Heart right ventricle (tissue), 16 donors: ENCODE data around the gene WDR18. TPM values are rescaled to one million over a fixed set of nuclear protein-coding genes. Genes with fewer than 3 reads are reported as not detected.

Experiments used
- ATAC-seq, 8 donors: fragments of 200-7000 bp; cut with Tn5 transposase; one replicate each; pipeline ENCODE4 v1.9.1; 2020; ENCODE audit warnings: mild to moderate bottlenecking in 8 of 8, moderate library complexity in 8 of 8, moderate number of reproducible peaks in 1 of 8
- DNase-seq, 2 donors: peaks; one replicate each; pipeline ENCODE4 v3.0.0-alpha.2; 2020
- H3K27ac ChIP-seq, 10 donors: fragments of 200-600 bp; sonication (generic) in 2 of 10; one replicate each; pipeline versions ENCODE4 v1.5.0 to v1.8.0; 2020 to 2022; ENCODE audit warnings: mild to moderate bottlenecking in 3 of 10
- H3K27me3 ChIP-seq, 7 donors: fragments of 200-600 bp; one replicate each; pipeline ENCODE4 v1.8.0; 2021 to 2022; ENCODE audit warnings: mild to moderate bottlenecking in 2 of 7
- H3K36me3 ChIP-seq, 9 donors: fragments of 200-600 bp; sonication (generic) in 1 of 9; one replicate each; pipeline versions ENCODE4 v1.5.0 to v1.8.0; 2020 to 2022; ENCODE audit warnings: mild to moderate bottlenecking in 2 of 9
- H3K4me1 ChIP-seq, 9 donors: fragments of 200-600 bp; sonication (generic) in 1 of 9; one replicate each; pipeline versions ENCODE4 v1.5.0 to v1.8.0; 2020 to 2022; ENCODE audit warnings: mild to moderate bottlenecking in 4 of 9
- H3K4me3 ChIP-seq, 10 donors: fragments of 200-600 bp; sonication (generic) in 2 of 10; one replicate each; pipeline versions ENCODE4 v1.5.0 to v1.8.0; 2020 to 2022; ENCODE audit warnings: mild to moderate bottlenecking in 7 of 10, moderate library complexity in 2 of 10
- H3K9me3 ChIP-seq, 11 donors: fragments of 200-600 bp in 10 of 11; sonication (generic) in 2 of 11; one replicate each; pipeline versions ENCODE4 v1.5.0 to v1.8.0; 2013 to 2022; ENCODE audit warnings: mild to moderate bottlenecking in 2 of 11, control low read depth in 1 of 11, moderate library complexity in 1 of 11
- WGBS, 2 donors: extraction: QIAGEN DNeasy Blood & Tissue Kit; methylation state at CpG; one replicate each; pipeline ENCODE4 v1.1.7; 2013; ENCODE audit warnings: inconsistent platforms in 1 of 2; 5-methylcytosine and 5-hydroxymethylcytosine counted together
- intact Hi-C, 10 donors: fragments of 100-400 bp; cut with DNase I; formaldehyde crosslinking; loops; one replicate each; pipeline versions ENCODE4 v1.11.1 to v1.14.2; 2022
- polyA plus RNA-seq, 2 donors: library from polyadenylated mRNA; stranded (reverse); fragments of 200-250 nt; gene quantifications; one replicate each; pipeline ENCODE4 v1.2.3, GENCODE V29; 2013
- total RNA-seq, 10 donors: library from RNA; stranded (reverse); fragmentation: NEBNext Ultra II Directional in 3 of 10; extraction: Animal tissue kit (Norgen Biotek cat#: 25700) in 3 of 10; gene quantifications; one replicate each; pipeline versions ENCODE4 v1.2.1 to v1.2.4, GENCODE V29; 2021 to 2023
- TF ChIP-seq, protein P1 (sequence below), 9 donors: fragments of 200-600 bp; sonication (generic) in 2 of 9; IDR thresholded peaks; one replicate each; pipeline versions ENCODE4 v1.5.0 to v1.8.0; 2021 to 2022; ENCODE audit warnings: antibody characterized with exemption in 9 of 9, mild to moderate bottlenecking in 5 of 9, moderate library complexity in 1 of 9
- donor health status: Arrhythmogenic right ventricular cardiomyopathy.
- donor health status: ischemic (EF 13 %, LVEDD 7.1; RV severe dilation, severe dysfunction).
- donor health status: healthy with polysubstance abuse.
- donor health status: DM: no; HTN: yes; CAD: no.
- donor health status: DM: no; HTN: no; CAD: no.
- donor health status: ischemic (EF 25% LVEDD 6.9; RV normal size, moderate dysfunction).
- donor health status: ischemic (EF 25% LVEDD 5.7; RV mildly dilated, moderate dysfunction).
- donor health status: healthy.
- donor health status: DM: yes; HTN: yes; CAD: no.
- donor health status: Ischemic cardiomyopathy.
- donor health status: ischemic (EF 35%, LVEDD 5.7; RV mildly dilated, moderate dysfunction).
- donor health status: nonischemic (EF 11% LVEDD 7.7; RV severe dilation, severe dysfunction).
- donor health status: DM: yes; HTN: yes; CAD: no.
- donor health status: PGD.
- donor health status: ischemic (EF 29% LVEDD 5.4; RV normal size, mild dysfunction).
- donor health status: nonischemic (EF 23%, LVEDD 6.1; RV moderate dilation, normal function).

The WDR18 gene
- total and polyA plus RNA-seq, 12 donors, result 17.3 to 66.4 (median 21.0) TPM

DNA sequence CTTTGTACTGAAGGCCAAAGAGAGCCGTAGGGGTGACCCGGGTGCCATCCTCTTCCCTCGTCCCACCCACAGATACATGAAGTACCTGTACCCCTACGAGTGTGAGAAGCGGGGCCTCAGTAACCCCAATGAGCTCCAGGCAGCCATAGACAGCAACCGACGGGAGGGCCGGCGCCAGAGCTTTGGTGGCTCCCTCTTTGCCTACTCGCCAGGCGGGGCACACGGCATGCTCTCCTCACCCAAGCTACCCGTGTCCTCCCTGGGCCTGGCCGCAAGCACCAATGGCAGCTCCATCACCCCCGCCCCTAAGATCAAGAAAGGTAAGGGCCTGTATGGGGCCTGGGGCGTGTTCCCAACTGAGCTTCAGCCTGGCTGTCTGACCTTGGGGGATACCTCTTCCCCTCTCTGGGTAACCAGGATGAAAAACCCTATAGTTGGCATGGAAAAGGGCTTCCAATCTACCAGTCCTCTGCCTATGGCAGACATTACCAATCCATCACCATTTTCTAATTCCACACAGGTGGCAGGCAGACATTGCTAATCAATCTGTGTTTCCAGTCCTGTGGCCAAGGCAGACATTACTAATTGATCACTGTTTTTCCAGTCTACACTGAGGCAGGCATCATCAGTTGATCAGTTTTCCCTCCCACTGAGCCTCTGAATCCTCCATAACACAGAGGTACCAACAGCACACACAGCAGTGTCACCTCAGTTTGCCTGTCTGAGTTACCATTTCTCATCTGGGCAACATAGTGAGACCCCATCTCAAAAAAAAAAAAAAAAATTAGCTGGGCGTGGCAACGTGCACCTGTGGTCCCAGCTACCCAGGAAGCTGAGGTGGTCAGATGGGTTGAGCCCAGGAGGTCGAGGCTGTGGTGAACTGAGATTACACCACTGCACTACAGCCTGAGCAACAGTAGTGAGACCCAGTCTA lies 19.1 kb upstream of the WDR18 start:
- TF ChIP-seq, protein P1, sequence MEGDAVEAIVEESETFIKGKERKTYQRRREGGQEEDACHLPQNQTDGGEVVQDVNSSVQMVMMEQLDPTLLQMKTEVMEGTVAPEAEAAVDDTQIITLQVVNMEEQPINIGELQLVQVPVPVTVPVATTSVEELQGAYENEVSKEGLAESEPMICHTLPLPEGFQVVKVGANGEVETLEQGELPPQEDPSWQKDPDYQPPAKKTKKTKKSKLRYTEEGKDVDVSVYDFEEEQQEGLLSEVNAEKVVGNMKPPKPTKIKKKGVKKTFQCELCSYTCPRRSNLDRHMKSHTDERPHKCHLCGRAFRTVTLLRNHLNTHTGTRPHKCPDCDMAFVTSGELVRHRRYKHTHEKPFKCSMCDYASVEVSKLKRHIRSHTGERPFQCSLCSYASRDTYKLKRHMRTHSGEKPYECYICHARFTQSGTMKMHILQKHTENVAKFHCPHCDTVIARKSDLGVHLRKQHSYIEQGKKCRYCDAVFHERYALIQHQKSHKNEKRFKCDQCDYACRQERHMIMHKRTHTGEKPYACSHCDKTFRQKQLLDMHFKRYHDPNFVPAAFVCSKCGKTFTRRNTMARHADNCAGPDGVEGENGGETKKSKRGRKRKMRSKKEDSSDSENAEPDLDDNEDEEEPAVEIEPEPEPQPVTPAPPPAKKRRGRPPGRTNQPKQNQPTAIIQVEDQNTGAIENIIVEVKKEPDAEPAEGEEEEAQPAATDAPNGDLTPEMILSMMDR (IDR thresholded peaks at IDR 0.05), result no peak
- Histone ChIP-seq H3K4me3 (no peak overlapping the region), H3K27ac (no peak overlapping the region), H3K27me3 (no peaks in the 10 kb centered on the region), H3K4me1 (no peaks in the 10 kb centered on the region), H3K9me3 (peaks cover 0 to 5% (median 0%) of the 10 kb centered on the region in 11 donors), H3K36me3 (peaks cover 0 to 78% (median 20%) of the 10 kb centered on the region in 9 donors)
- ATAC-seq (no peak), DNase-seq (no peak)
- intact Hi-C loops, result no loop called here
- 99% methylated on average over 19 of the region's 19 CpGs for WGBS, 2 donors

DNA sequence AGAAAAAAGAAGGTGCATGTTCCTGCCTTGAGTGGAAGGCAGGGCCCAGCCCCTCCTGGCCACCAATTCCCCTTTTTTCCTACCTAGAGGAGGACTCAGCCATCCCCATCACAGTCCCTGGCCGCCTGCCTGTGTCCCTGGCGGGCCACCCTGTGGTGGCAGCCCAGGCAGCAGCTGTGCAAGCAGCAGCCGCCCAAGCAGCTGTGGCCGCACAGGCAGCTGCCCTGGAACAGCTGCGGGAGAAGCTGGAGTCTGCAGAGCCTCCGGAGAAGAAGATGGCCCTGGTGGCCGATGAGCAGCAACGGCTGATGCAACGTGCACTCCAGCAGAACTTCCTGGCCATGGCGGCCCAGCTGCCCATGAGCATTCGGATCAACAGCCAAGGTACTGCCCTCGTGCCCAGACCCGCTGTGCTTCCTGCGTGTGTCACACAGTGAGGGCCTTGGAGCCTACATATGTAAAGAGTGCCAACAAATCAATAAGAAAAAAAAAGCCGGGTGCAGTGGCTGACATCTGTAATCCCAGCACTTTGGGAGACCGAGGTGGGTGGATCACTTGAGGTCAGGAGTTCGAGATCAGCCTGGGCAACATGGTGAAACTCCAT lies 17.6 kb upstream of the WDR18 start:
- Histone ChIP-seq H3K4me3 (no peak overlapping the region), H3K27me3 (no peaks in the 10 kb centered on the region), H3K27ac (no peak overlapping the region), H3K9me3 (peaks cover 0 to 19% (median 9%) of the 10 kb centered on the region in 11 donors), H3K36me3 (peaks cover 0 to 85% (median 28%) of the 10 kb centered on the region in 9 donors), H3K4me1 (no peaks in the 10 kb centered on the region)
- ATAC-seq (no peak), DNase-seq (no peak)
- WGBS, 2 donors, result 95 to 96% methylated on average over 17 of the region's 17 CpGs
- TF ChIP-seq, protein P1 (IDR thresholded peaks at IDR 0.05), result no peak
- intact Hi-C loops, result no loop called here

DNA sequence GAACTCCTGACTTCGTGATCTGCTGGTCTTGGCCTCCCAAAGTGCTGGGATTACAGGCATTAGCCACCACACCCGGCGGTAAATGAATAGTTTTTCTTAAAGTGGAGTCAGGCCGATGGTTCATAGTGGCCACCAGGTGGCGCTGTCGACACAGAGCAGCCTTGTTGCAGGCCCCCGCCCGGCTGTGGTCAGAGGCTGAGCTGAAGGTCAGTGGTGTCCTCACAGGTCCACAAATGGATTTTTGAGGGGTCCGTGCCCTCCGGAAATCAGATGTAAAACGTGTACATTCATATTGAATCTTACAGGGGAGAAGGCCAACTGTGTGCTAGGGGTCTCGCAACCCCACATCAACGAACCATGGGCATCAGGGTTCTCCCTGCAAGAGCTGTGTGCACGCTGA lies 13.4 kb upstream of the WDR18 start:
- 92 to 95% methylated on average over 14 of the region's 14 CpGs for WGBS, 2 donors
- Histone ChIP-seq H3K4me1 (no peaks in the 10 kb centered on the region), H3K27me3 (no peaks in the 10 kb centered on the region), H3K36me3 (peaks cover 0 to 68% (median 23%) of the 10 kb centered on the region in 9 donors), H3K4me3 (no peak overlapping the region), H3K27ac (no peak overlapping the region), H3K9me3 (peaks cover 0 to 22% (median 9%) of the 10 kb centered on the region in 11 donors)
- ATAC-seq (no peak), DNase-seq (no peak)
- intact Hi-C loops, result loop anchor here in 2 of 10 donors (5.0 to 10.0 kb wide), 2 partner anchors 33 to 206 kb away; no protein-coding TSS in a partner anchor
- TF ChIP-seq, protein P1 (IDR thresholded peaks at IDR 0.05), result peak in 8 of 9 donors; percentile 14 to 49 (median 43)

DNA sequence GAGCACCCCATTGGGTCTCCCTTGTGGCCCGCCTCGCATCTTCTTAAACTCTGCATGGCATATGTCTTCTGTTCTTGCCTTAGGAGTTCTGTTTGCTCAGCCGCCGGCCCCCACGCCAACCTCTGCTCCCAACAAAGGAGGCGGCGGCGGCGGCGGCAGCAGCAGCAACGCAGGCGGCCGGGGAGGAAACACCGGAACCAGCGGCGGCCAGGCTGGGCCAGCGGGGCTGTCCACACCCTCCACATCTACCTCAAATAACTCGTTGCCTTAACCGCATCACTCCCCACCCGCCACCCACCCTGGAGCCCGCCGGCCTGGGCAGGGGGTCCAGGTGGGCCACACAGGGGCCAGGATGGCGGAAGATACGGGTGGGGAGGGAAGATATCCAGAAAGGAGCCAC lies 12.3 kb upstream of the WDR18 start:
- H3K4me1 ChIP-seq, result no peaks in the 10 kb centered on the region
- H3K4me3 ChIP-seq, result no peak overlapping the region
- peaks cover 0 to 57% (median 16%) of the 10 kb centered on the region in 9 donors for H3K36me3 ChIP-seq
- no peak for DNase-seq
- TF ChIP-seq, protein P1 (IDR thresholded peaks at IDR 0.05), result no peak
- no peaks in the 10 kb centered on the region for H3K27me3 ChIP-seq
- WGBS, 2 donors, result 95% methylated on average over 24 of the region's 24 CpGs
- intact Hi-C loops, result loop anchor here in 2 of 10 donors (5.0 to 10.0 kb wide), 2 partner anchors 34 to 207 kb away; no protein-coding TSS in a partner anchor
- no peak overlapping the region for H3K27ac ChIP-seq
- peaks cover 0 to 18% (median 9%) of the 10 kb centered on the region in 11 donors for H3K9me3 ChIP-seq
- ATAC-seq, result no peak
